Measurements from ENCODE around the gene AKR1C3.
"Not testable (repeated sequence)": the region's sequence is repeated elsewhere in the genome, so short reads cannot be mapped to it uniquely, and the experiment has no call there.

Gene AKR1C3

GRCh38 chr10:5089865-5090264 lies 4.3 kb upstream of the AKR1C3 start:
- no peak for DNase-seq (ENCODE audit: low read depth)

GRCh38 chr10:5090551-5090950 lies 3.7 kb upstream of the AKR1C3 start:
- DNase-seq (ENCODE audit: low read depth) = no peak

DNA sequence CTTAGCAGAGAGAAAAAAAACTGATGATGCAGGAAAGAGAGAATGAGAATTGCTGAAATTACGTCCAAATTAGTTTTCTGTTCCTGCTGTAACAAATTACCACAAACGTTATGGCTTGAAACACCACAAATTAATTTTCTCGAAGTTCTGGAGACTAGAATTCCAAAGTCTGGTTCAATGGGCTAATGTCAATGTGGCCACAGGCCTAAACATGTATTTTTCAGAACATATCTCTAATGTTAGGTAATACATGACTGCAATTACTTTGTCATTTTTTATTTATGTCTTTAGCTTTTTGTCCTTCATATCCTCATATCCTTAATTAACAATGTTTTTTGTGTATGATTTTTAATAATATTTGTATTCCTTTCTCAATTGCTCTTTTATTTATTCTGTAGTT lies 3.0 kb upstream of the AKR1C3 start:
- no peak for DNase-seq (ENCODE audit: low read depth)

DNA sequence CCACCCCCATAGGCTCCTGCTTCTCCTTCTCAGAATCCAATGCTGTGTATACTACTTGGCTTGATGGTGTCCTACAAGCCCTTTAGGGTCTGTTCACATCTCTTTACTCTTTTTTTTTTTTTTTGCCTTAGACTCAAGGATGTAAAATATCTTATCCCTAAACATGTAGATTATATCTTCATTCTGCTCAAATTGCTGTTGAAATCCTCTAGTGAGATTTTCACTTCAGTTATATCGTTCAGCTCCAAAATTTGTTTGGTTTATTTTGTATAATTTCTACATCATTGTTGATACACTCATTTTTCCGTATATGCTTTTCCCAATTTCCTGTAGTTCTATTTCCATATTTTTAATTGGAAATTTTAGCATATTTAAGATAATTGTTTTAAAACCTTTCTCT lies 1.8 kb upstream of the AKR1C3 start:
- DNase-seq (ENCODE audit: low read depth) = no peak

DNA sequence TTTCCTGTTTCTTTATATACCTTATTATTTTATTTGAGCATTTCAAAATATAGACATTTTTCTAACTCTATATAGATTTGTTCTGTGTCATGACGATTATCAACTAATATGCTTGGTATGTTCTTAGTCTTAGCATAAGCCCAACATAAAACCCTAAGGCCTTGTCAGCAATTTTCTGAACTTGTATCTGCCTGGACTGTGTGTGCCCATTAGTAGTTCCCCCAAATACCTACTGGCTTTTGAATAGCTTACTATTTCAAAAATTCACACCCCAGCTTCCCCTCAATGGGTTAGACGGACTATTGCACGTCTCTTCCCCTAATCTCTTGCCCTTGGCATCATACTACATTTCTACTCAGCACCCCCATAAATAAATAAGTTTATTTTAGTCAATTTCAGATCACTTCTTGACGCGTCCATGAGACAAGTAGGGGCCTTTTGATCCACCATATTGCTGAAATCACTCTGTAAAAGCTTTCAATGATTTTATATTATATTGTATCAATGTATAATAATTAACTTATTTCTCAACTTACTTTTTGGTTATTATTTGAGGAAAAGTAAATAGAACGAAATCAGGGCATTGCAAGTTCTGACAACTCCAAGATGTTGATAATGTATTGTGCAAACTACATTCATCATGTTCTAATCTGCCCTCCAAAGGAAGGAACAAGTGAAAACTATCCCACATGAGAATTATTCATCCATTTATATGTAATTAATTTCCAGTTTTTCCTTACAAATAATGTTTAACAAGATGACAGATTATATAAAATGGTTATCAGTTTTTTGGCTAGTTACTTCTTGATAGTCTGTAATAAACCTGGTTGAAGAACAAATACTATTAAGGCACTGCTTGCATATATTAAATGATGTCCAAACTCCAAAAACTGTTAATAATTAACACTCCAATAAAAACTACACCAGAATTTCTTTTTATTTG lies 1.1 kb upstream of the AKR1C3 start:
- DNase-seq (ENCODE audit: low read depth) = no peak

- no peak for DNase-seq (ENCODE audit: low read depth)
Observed at GRCh38 chr10:5095687-5096086, 1.5 kb downstream of the AKR1C3 start.

GRCh38 chr10:5096108-5096507 lies 1.9 kb downstream of the AKR1C3 start:
- no peak for DNase-seq (ENCODE audit: low read depth)

DNA sequence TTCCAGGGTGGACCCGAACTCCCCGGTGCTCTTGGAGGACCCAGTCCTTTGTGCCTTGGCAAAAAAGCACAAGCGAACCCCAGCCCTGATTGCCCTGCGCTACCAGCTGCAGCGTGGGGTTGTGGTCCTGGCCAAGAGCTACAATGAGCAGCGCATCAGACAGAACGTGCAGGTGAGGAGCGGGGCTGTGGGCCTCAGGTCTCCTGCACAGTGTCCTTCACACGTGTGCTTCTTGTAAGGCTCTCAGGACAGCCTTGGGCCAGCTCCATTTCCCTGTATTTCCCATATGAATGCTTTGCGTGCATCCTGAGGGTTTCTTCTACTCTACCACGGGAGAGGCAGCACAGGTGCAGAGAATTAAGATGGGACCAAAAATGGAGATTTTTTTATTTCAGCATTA lies 8.3 kb downstream of the AKR1C3 start:
- not testable (repeated sequence) for DNase-seq (ENCODE audit: low read depth)

DNA sequence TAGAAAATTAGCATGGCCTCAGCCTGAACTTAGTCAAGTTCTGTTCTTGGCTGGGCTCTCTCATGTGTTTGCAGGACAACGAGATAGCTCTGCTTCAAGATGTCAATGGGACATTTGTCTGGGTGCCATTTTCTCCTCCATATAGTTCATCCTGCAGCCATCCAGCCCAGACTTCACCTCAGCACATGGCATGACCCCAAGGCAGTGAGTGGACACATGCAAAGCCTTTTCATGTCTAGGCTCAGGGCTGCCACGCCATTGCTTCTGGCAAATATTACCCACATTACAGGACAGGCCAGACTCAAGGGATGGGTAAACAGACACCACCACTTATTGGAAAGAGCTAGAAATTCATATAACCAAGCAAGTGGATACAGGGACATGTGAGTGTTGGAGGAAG lies 9.3 kb downstream of the AKR1C3 start:
- DNase-seq (ENCODE audit: low read depth) = no peak

DNA sequence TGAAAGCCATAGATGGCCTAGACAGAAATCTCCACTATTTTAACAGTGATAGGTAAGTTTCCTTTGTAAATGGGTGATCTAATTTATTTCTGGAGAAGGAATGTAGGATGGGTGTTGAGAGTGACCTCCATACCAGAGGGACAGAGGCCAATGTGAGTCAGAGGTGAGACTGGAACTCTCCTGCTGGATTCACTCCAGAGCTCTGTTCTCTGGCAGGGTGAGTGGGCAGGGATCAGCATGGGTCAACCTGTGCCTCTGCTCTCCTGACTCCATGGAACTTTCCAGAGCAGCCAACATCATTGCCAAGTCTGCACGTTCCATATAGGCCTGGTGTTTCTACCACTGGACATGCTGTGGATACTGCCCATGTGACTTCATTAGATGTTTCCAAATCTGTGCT lies 11.4 kb downstream of the AKR1C3 start:
- DNase-seq (ENCODE audit: low read depth) = no peak

DNA sequence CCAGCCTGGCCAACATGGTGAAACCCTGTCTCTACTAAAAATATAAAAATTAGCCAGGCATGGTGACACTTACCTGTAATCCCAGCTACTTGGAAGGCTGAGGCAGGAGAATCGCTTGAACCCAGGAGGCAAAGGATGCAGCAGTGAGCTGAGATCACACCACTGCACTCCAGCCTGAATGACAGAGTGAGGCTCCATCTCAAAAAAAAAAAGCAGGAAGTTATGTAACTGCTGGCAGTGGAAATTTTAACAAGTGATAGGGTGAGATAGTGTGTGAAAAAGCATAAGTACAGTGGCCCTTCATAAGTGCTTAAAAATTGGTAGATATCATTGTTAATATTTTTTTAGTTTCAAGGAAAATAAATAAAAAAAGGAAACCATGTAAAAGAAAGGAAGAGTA lies 12.3 kb downstream of the AKR1C3 start:
- DNase-seq (ENCODE audit: low read depth) = no peak

DNA sequence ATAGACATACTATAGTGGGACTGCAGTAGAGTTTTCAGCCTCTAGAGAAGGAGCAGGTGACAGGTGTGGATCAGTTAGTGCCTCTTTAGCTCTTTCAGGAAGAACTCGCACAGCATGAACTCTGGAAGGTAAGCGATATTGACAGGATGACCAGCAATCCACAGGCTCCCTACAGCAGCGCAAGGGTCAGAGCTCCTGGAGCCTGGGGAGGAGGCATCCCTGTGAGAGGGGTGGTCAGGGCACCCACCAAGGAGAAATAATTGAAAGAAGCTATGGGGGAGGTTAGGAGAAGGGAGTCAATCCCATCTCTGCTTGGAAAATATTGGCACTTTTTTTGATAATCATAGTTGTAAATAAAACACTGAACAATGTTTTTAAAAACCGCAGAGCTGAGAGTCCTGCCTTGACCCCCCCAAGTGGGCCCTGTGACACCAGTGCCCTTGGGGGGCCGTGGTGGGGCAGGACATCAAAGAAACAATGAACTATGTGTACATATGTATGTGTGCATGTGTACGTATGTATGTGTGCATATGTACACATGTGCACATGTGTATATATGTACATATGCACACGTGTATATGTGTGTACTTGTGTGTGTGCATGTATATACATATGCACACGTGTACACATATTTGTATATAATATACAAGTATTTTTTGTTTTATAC lies 13.8 kb downstream of the AKR1C3 start:
- no peak for DNase-seq (ENCODE audit: low read depth)

DNA sequence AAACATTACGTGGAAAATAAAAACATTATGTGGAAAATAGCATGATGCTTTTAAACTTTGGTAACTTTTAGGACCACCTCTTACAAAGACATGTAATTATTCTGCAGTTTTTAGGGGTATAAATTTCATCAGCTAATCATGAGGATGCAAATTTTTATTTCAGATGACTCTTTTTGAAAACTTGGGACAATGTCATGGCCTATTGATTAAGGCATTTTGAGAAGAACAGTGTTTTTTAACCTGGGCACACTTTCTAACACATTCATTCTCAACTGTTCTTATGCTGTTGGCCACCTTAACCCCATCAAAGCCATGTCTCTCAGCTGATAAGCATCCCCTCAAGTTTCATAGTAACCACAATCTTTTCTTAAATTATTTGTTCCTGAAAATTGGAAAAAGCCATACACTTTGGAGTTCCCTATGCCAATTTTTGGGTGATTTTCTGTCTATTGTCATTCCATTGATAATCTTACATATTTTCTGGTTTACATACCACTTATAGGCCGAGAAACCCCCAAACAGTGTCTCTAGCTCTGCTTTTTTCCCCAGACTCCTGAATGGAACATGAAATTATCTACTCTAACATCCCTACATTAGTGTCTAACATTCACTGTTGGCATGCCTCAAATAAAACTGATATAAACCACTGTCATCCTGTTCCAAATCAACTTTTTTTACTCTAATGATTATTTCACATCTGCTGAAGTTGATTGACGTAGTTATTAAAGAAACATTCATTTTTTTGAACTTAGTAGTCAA lies 14.6 kb downstream of the AKR1C3 start:
- no peak for DNase-seq (ENCODE audit: low read depth)

DNA sequence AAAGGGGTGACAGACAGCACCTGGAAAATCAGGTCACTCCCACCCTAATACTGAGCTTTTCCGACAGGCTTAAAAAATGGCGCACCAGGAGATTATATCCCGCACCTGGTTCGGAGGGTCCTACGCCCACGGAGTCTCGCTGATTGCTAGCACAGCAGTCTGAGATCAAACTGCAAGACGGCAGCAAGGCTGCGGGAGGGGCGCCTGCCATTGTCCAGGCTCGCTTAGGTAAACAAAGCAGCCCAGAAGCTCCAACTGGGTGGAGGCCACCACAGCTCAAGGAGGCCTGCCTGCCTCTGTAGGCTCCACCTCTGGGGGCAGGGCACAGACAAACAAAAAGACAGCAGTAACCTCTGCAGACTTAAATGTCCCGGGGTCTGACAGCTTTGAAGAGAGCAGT lies 15.6 kb downstream of the AKR1C3 start:
- DNase-seq (ENCODE audit: low read depth) = not testable (repeated sequence)

- DNase-seq (ENCODE audit: low read depth) = no peak
Observed at GRCh38 chr10:5116621-5117020, 22.4 kb downstream of the AKR1C3 start.

DNA sequence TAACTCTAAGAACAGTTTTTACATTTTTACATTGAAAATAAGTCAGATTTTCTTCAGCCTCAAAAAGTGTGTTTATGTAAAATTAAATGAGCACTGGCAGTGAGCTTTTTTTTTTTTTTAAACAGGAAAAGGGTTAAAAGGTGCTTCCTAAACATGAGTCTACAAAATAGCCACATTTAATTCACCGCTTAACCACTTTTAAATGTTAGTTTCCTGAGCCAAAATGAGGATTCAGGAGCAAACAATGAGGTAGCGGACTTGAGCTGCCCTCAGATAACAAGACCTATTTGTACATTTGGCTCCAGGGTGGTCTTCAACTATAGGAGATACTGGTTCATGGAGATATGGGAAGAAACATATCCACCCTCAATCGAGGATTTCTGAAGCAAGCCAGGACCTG lies 22.8 kb downstream of the AKR1C3 start:
- DNase-seq (ENCODE audit: low read depth) = no peak

DNA sequence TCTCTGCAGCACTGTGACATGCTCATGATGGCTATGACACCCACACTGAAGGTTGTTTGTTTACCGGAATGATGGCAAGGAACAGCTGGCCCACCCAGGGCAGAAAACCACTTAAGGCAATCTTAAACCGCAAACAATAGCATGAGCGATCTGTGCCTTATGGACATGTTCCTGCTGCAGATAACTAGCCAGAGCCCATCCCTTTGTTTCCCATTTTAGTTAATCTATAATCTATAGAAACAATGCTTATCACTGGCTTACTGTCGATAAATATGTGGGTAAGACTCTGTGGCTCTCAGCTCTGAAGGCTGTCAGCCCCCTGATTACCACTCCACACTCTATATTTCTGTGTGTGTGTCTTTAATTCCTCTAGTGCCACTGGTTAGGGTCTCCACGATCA lies 25.8 kb downstream of the AKR1C3 start:
- DNase-seq (ENCODE audit: low read depth) = not testable (repeated sequence)

GRCh38 chr10:5123886-5124285 lies 29.7 kb downstream of the AKR1C3 start:
- DNase-seq (ENCODE audit: low read depth) = no peak

DNA sequence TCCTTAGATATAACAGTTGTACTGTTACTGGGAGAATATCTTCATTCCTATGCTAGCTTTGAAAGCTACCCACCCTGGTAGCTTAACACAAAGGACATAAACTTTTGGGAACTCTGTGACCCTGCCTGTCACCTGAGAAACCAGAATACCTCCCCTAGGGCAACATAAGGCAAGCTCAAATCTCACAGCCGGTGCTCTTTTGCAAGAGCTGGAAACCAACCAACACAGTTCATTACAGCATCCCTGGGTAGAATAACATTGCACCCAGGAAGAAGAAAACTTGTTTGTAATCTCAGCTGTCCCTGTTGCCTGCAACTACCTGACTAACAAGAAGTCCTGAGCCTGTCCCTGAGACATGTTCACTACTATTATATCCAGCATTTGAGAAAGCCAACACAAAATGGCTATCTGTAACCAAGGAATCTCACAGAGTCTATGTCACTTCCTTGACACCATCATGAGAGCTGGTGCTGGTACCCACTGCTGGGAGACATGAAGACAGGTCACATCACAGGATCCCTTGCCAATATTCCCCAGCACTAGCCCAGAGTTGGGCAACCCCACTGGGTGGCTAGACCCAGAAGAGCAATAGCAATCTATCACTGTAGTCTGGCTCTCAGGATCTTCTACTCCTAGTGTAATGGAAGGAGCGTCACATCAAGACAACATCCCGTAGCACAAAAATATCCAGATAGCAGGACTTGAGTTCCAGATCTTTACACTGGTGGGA lies 31.3 kb downstream of the AKR1C3 start:
- DNase-seq (ENCODE audit: low read depth) = no peak

- no peak for DNase-seq (ENCODE audit: low read depth)
Observed at GRCh38 chr10:5135581-5135980, 41.4 kb downstream of the AKR1C3 start.

- DNase-seq (ENCODE audit: low read depth) = no peak
Observed at GRCh38 chr10:5136468-5137087, 42.4 kb downstream of the AKR1C3 start.

GRCh38 chr10:5137699-5138098 lies 43.5 kb downstream of the AKR1C3 start:
- not testable (repeated sequence) for DNase-seq (ENCODE audit: low read depth)

Measured in non-pigmented ciliary epithelial cell (primary cell).